Measurements from ENCODE around the gene ZNF536. TPM values are rescaled to one million over a fixed set of nuclear protein-coding genes. Genes with fewer than 3 reads are reported as not detected.

The ZNF536 gene
- total and polyA plus RNA-seq, 7 donors, result under 0.01 to 8.9 (median 3.8) TPM

- H3K27ac ChIP-seq, result no peak overlapping the region
- H3K27me3 ChIP-seq, result no peaks in the 10 kb centered on the region
- no peaks in the 10 kb centered on the region for H3K4me1 ChIP-seq
- WGBS, 2 donors, result 49 to 57% methylated on average over 5 of the region's 5 CpGs
- H3K36me3 ChIP-seq, result no peaks in the 10 kb centered on the region
- no peak for TF ChIP-seq POLR2AphosphoS5 (IDR thresholded peaks at IDR 0.05)
- no peak for TF ChIP-seq POLR2A (IDR thresholded peaks at IDR 0.05)
- TF ChIP-seq EP300 (IDR thresholded peaks at IDR 0.05), result no peak
- TF ChIP-seq CTCF (IDR thresholded peaks at IDR 0.05), result no peak
- H3K9me3 ChIP-seq, result no peaks in the 10 kb centered on the region
- no peak for DNase-seq
- intact Hi-C loops (cut with DNase I), result no loop called here
- no peak overlapping the region for H3K4me3 ChIP-seq
These were observed 97.6 kb downstream of the ZNF536 start for GRCh38 chr19:30469774-30470173.

GRCh38 chr19:30471441-30471840 lies 99.3 kb downstream of the ZNF536 start:
- Histone ChIP-seq H3K4me3 (no peak overlapping the region), H3K4me1 (no peaks in the 10 kb centered on the region), H3K27ac (no peak overlapping the region), H3K9me3 (no peaks in the 10 kb centered on the region), H3K27me3 (no peaks in the 10 kb centered on the region), H3K36me3 (no peaks in the 10 kb centered on the region)
- intact Hi-C loops (cut with DNase I), result no loop called here
- no peak for DNase-seq
- WGBS, 2 donors, result 86 to 88% methylated on average over 4 of the region's 4 CpGs
- TF ChIP-seq POLR2AphosphoS5 (IDR thresholded peaks at IDR 0.05) (no peak), CTCF (IDR thresholded peaks at IDR 0.05) (no peak), POLR2A (IDR thresholded peaks at IDR 0.05) (no peak)

GRCh38 chr19:30473334-30473867 lies 101.2 kb downstream of the ZNF536 start:
- TF ChIP-seq CTCF (IDR thresholded peaks at IDR 0.05), result no peak
- no peak for TF ChIP-seq POLR2AphosphoS5 (IDR thresholded peaks at IDR 0.05)
- TF ChIP-seq POLR2A (IDR thresholded peaks at IDR 0.05), result no peak
- no peak for TF ChIP-seq EP300 (IDR thresholded peaks at IDR 0.05)
- no peaks in the 10 kb centered on the region for H3K27me3 ChIP-seq
- H3K27ac ChIP-seq, result no peak overlapping the region
- H3K4me3 ChIP-seq, result no peak overlapping the region
- no peaks in the 10 kb centered on the region for H3K4me1 ChIP-seq
- no peaks in the 10 kb centered on the region for H3K9me3 ChIP-seq
- WGBS, 2 donors, result 62 to 85% methylated on average over 5 of the region's 5 CpGs
- intact Hi-C loops (cut with DNase I), result no loop called here
- DNase-seq, result no peak
- H3K36me3 ChIP-seq, result no peaks in the 10 kb centered on the region

- intact Hi-C loops (cut with DNase I), result no loop called here
- no peak overlapping the region for H3K4me3 ChIP-seq
- no peaks in the 10 kb centered on the region for H3K27me3 ChIP-seq
- no peak overlapping the region for H3K27ac ChIP-seq
- TF ChIP-seq POLR2AphosphoS5 (IDR thresholded peaks at IDR 0.05) (no peak), EP300 (IDR thresholded peaks at IDR 0.05) (no peak), POLR2A (IDR thresholded peaks at IDR 0.05) (no peak), CTCF (IDR thresholded peaks at IDR 0.05) (no peak)
- H3K9me3 ChIP-seq, result no peaks in the 10 kb centered on the region
- H3K4me1 ChIP-seq, result no peaks in the 10 kb centered on the region
- 65 to 78% methylated on average over 2 of the region's 2 CpGs for WGBS, 2 donors
- H3K36me3 ChIP-seq, result no peaks in the 10 kb centered on the region
- DNase-seq, result no peak
These were observed 104.8 kb downstream of the ZNF536 start for GRCh38 chr19:30476997-30477396.

- no peak for DNase-seq
- H3K27me3 ChIP-seq, result no peaks in the 10 kb centered on the region
- WGBS, 2 donors, result 32 to 41% methylated on average over 7 of the region's 7 CpGs
- H3K36me3 ChIP-seq, result no peaks in the 10 kb centered on the region
- no peak overlapping the region for H3K4me3 ChIP-seq
- H3K9me3 ChIP-seq, result no peaks in the 10 kb centered on the region
- H3K4me1 ChIP-seq, result no peaks in the 10 kb centered on the region
- H3K27ac ChIP-seq, result no peak overlapping the region
- TF ChIP-seq CTCF (IDR thresholded peaks at IDR 0.05), result no peak
- no peak for TF ChIP-seq POLR2A (IDR thresholded peaks at IDR 0.05)
- peak in 1 of 4 donors; percentile 8 for TF ChIP-seq POLR2AphosphoS5 (IDR thresholded peaks at IDR 0.05)
- TF ChIP-seq EP300 (IDR thresholded peaks at IDR 0.05), result no peak
- intact Hi-C loops (cut with DNase I), result no loop called here
These were observed 107.0 kb downstream of the ZNF536 start for GRCh38 chr19:30479231-30479630.

Data from sigmoid colon (tissue), 7 donors.